Measurements from ENCODE around the gene SKA2.
"Not testable (repeated sequence)": the region's sequence is repeated elsewhere in the genome, so short reads cannot be mapped to it uniquely, and the experiment has no call there.

DNA sequence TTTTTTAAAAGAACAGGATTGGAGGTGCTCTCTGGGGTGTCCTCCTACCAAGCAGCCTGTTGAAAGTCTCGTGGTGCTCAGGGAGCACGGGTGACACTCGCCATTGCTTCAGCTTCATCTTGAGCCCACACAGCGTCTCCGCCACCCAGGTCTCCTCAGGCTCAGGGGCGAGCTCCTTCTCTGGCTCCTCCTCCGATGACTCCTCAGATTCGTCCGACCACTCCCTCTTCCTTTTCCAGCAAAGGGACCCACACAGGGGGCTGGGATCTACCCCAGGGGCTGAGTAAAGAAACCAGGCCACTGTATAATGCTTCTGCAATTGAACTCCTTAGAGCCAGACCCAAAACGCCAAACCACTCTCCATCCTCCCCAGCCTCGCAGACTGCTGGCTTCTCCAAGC lies 24.6 kb upstream of the SKA2 start:
- not testable (repeated sequence) for TF ChIP-seq POLR2A (IDR thresholded peaks at IDR 0.05; ENCODE audit: low read length); GATA1 (IDR thresholded peaks at IDR 0.05; ENCODE audit: low read depth, low read length)
